Activated gamma-delta T cell (primary cell): Measurements from ENCODE around the gene ZNF512B.
"Not testable (repeated sequence)": the region's sequence is repeated elsewhere in the genome, so short reads cannot be mapped to it uniquely, and the experiment has no call there.

ENCODE experiments used
- DNase-seq: peaks from one replicate; lab custom pipeline; 2025; lab: John Stamatoyannopoulos, UW

The ZNF512B gene

GRCh38 chr20:63934271-63935068 is 35.3 kb downstream of the ZNF512B start:
- no peak for DNase-seq

DNA sequence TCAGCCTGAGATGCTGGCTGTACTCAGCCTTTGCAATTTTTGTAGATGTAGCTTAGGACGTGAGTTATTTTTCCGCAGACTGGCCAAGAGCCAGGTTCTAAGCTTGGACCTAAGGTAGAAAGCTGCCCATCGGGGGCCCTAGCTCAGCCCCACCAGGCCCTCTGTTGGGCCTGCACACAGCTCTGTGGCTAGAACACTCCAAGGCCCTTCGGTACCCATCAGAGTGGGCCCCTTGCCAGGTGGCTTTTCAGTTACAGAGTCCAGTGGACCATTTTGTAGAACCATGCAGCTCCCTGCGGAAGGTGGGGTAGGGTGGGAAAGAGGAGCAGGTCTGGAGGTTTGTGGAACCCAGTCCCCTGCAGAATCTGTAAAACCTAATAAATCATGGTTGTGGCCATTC is 36.1 kb downstream of the ZNF512B start:
- DNase-seq: no peak

DNA sequence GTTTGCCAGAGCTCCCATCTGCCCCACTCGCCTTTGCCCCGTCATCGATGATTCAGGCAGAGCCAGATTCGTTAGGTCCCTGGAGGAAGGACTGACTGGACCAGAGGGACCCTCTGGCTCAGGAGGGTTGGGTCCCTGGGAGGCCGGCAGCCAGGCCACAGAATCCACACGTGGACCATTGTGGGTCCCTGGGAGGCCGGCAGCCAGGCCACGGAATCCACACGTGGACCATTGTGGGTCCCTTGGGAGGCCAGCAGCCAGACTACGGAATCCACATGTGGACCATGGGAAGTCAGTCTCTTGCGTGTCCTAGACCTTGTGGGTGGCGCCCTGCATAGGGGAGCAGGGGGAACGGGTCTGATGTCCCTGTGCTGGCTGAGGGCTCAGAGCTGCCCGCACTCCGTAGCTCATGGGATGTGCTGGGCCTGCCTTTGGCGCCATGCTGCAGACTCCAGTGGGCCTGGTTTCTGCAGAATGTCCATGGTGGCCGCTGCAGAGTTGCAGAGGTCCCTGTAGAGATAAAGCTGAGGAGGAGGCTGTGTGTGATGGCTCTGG is 37.0 kb downstream of the ZNF512B start:
- no peak for DNase-seq

GRCh38 chr20:63931735-63932134 is 38.0 kb downstream of the ZNF512B start:
- no peak for DNase-seq

GRCh38 chr20:63930971-63931553 is 38.7 kb downstream of the ZNF512B start:
- DNase-seq: no peak

- DNase-seq: not testable (repeated sequence)
These were observed 40.3 kb downstream of the ZNF512B start for GRCh38 chr20:63929473-63929883.

DNA sequence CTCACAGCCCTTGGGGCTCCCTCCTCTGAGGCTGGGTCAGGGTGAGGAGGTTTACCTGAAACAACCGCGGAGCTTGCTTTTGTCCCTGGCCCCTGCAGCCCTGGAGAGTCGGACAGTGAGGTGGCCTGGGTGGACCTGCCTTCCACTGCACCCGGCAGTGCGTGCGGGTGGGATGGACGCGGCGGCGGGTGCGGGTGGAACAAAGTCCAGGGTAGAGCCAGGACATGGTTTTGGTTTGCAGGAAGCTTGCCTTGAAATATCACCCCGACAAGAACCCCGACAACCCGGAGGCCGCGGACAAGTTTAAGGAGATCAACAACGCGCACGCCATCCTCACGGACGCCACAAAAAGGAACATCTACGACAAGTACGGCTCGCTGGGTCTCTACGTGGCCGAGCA is 40.7 kb downstream of the ZNF512B start:
- no peak for DNase-seq

- DNase-seq: no peak
These were observed 43.4 kb downstream of the ZNF512B start for GRCh38 chr20:63926298-63926697.

- no peak for DNase-seq
These were observed 45.5 kb downstream of the ZNF512B start for GRCh38 chr20:63924241-63924640.

DNA sequence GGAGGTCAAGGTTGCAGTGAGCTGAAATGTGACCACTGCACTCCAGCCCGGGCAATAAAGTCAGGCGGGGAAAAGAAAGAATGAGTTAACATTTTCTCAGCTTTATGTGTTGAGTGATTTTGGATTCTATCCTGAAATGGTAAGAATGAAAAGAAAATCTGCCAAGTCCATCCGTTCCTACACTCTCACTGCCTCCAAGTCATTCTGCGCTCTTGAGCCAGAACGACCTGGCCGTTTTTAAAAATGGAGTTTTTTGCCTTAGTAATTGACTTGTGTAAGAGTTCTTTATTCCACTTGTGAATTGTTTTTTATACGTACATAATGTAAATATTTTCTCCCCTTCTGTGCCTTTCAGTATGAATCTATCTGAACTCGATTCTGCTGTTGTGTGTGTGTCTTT is 46.1 kb downstream of the ZNF512B start:
- DNase-seq: no peak

DNA sequence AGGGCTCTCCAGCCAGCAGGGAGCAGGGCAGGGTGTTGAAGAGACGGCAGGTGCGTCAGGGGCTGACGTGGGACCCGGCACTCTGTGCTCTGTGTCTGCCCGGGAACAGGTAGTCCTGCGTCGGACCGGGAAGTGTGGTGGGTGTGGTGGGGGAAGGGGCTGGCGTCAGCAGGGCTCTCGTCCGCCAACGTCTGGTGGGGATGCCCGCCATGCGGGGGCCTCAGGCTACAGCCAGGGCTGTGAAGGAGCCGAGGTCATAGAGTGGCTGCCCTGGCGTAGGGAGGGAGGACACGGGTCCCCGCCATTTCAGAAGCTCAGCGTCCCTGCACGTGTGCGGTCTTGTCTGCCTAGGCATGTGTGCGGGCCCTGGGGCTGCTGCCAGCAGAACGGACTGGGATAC is 49.5 kb downstream of the ZNF512B start:
- no peak for DNase-seq

DNA sequence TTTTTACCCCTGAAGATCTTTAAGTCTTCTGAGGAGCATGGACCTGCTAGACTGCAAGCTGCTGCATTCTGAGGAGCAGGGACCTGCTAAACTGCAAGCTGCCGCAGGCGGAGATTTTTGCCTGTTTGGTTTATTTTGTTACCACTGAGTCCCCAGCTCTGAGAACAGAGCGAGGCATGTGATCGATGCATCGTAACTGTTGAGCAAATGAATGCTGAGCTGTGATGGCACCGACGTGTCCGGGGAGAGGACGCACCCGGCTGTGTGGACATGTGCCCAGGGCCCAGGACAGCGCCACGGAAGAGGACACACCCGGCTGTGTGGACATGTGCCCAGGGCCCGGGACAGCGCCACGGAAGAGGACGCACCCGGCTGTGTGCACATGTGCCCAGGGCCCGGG is 50.6 kb downstream of the ZNF512B start:
- no peak for DNase-seq

DNA sequence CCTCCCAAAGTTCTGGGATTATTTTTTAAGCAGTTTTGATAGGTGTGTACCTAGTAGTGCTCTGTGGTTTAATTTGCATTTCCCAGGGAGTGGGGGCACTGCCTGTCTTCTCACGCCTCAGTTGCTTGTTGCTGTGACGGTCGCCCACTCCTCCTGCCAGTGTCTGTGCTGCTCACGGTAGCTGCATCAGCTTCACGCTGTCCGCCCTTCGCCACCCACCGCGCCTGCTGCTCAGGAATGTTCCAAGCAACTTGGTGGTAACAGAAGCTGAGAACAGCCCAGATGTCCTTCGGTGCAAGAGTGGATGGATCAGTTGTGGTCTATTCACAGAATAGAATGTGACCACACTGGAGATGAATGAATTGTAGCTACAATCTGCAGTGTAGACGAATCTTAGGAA is 51.9 kb downstream of the ZNF512B start:
- no peak for DNase-seq

GRCh38 chr20:63916371-63916939 is 53.3 kb downstream of the ZNF512B start:
- DNase-seq: not testable (repeated sequence)

GRCh38 chr20:63915471-63915870 is 54.3 kb downstream of the ZNF512B start:
- DNase-seq: no peak

DNA sequence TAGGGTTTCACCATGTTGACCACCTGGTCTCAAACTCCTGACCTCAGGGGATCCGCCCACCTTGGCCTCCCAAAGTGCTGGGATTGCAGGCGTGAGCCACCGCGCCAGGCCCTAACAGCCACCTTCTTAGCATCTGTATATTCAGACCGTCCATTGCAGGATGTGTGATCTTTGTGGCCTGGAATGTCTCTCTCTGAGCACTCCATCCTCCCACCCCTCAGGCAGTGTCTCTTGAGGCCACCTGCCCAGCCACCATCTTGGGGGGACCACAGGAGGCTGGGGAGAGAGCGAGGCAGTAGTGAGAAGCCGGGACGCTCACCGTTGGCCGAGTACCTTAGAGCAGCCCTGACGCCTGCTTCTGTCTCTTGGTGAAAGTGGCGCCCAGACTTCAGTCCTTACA is 56.0 kb downstream of the ZNF512B start:
- DNase-seq: no peak

GRCh38 chr20:63911176-63911575 is 58.6 kb downstream of the ZNF512B start:
- no peak for DNase-seq

DNA sequence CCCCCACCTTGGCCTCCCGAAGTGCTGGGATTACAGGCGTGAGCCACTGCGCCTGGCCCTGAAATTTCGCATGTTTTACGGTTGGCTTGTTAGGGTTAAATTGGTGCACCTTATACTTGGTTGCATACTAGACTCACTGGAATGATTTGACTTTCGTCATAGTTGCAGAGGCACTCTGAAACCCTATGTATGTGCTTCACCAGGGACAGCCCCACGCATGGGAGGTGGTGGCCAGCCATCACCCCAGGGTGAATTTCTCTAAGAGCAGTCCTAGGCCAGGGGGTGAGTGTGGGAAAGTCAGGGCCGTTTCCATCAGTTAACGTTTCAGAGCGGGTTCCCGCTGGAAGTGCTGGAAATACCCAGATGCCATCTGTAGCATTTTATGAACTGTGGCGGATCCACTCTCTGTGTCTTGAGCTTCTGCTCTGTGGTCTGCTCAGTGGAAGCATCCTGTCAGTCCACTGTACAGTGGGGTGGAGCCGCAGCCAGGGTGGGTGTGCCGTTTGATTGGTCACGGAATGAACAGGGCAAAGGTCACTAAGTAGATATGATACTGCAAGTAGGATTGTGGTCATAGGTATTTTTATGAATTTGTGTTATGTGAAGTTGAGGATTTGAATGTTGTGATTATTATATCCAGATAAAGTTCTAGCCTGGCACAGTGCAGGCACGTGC is 61.6 kb downstream of the ZNF512B start:
- DNase-seq: no peak
